PFSK-1 (cell line): ENCODE measurements around the gene GPRC5D.

Experiments used
- FOXP2 ChIP-seq: optimal IDR thresholded peaks from 2 replicates; pipeline ENCODE3; 2011; ENCODE audit warnings: borderline replicate concordance, control low read depth, inconsistent platforms; ENCODE audit not compliant: insufficient read depth; ENCODE audit errors: extremely low read length, extremely low read depth
- POLR2AphosphoS5 ChIP-seq: IDR thresholded peaks from 2 replicates; pipeline ENCODE4 v1.6.1; 2012; ENCODE audit warnings: low read depth, mild to moderate bottlenecking, control low read depth, low read length, moderate library complexity
- TAF1 ChIP-seq: IDR thresholded peaks from 2 replicates; pipeline ENCODE4 v1.6.1; 2012; ENCODE audit warnings: low read length, control low read depth, borderline replicate concordance; ENCODE audit not compliant: insufficient read depth

DNA sequence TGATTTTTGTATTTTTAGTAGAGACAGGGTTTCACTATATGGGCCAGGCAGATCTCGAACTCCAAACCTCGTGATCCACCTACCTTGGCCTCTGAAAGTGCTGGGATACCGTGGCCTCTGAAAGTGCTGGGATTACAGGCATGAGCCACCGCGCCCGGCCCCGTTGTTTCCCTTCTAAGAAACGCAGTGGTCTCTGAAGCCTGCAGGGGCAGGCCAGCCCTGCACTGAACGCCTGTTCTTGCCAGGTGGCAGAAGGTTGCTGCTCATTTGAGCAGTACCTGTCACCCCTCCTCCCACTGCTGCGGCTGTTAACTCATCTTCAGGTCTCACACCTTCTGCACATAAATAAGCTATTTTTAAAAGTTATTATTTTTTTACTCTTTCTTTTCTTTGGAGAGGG is 36.3 kb downstream of the GPRC5D start:
- no peak for TF ChIP-seq POLR2AphosphoS5
- no peak for TF ChIP-seq TAF1
- TF ChIP-seq FOXP2 = no peak
